Hippocampal formation (tissue), 2 donors: ENCODE data around the gene SLC17A8.

Experiments used
- DNase-seq, 2 donors: peaks; one replicate each; lab custom pipeline; 2025; lab: John Stamatoyannopoulos, UW

SLC17A8 gene

GRCh38 chr12:100371146-100371545 is 14.3 kb downstream of the SLC17A8 start:
- DNase-seq = no peak

DNA sequence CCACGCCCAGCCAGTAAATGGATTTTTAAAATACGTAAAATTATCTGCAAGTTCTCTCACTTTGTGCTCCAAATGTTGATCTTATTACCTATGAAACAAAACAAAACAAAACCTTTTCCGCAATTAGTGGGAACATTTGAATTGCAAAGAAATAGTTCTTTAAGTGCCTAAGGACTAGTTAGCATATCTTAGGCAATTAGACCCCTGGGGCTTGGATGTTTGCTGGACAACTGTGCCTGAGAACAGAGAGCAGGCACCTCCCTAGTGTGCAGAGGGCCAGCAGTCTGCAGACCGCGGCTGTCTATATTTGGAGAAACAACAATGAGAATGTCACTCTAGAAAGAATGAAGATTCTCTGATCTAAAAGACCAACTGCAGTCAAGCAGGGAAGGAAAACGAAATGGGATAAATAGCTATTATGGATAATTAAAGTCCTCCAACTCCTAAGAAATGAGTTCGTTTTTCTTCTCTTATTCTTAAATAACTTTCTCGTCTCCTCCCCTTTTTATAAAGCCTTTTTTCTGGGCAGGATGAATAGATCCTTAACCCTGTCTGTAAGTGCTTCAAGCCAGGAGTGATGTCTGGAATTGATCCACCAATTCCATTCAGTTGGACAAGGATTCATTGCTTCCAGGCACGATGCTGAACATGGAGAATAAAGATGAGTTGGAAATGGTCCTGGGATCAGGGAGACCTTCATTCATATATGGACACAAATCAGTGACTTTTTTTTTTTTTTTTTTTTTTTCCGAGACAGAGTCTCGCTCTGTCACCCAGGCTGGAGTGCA is 16.2 kb downstream of the SLC17A8 start:
- no peak for DNase-seq

GRCh38 chr12:100375038-100375735 is 18.3 kb downstream of the SLC17A8 start:
- DNase-seq = peak; percentile 70 to 82

- no peak for DNase-seq
These were observed 19.3 kb downstream of the SLC17A8 start for GRCh38 chr12:100376161-100376560.

- no peak for DNase-seq
These were observed 24.5 kb downstream of the SLC17A8 start for GRCh38 chr12:100381379-100381778.

DNA sequence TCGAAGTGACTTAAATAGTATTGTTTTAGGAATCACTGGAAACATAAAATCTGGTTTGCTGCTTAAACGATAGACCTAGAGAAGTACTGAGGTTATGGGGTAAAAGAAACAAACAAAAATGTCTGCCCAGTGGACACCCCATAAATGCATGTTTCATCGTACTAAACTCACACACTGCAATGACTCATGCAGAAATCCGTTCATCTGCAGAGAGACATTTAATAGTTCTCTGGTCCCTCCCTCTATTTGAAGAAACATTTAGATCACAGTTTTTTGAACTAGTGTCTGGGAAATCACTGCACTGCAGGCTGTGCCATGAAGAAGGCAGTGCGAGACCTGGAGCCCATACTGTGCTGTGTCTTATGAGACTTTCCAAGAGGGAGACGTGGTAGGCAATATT is 25.5 kb downstream of the SLC17A8 start:
- DNase-seq = no peak

GRCh38 chr12:100383586-100384558 is 27.0 kb downstream of the SLC17A8 start:
- DNase-seq = no peak

- DNase-seq = no peak
These were observed 27.7 kb downstream of the SLC17A8 start for GRCh38 chr12:100384559-100384935.

DNA sequence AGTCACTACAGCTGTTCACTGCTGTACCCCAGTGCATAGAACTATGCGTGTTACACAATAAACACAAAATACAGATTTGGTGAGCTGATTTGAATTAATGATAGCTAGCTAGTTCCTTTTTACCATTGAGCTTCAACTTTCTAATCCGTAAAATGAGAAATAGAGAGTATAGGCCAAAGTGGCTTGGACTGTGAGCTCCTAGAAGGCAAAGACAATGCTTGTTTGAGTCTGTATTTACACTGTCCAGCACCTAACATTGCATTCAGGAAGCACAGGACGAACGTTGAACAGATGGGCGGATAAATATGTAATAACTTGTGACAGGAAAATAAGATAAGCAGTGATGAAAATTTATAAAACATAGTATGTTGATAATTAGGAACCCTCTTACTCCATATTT is 31.5 kb downstream of the SLC17A8 start:
- no peak for DNase-seq

GRCh38 chr12:100391856-100392255 is 35.0 kb downstream of the SLC17A8 start:
- no peak for DNase-seq

GRCh38 chr12:100393200-100393599 is 36.3 kb downstream of the SLC17A8 start:
- no peak for DNase-seq

GRCh38 chr12:100395811-100396210 is 38.9 kb downstream of the SLC17A8 start:
- DNase-seq = no peak

GRCh38 chr12:100398307-100398706 is 41.4 kb downstream of the SLC17A8 start:
- no peak for DNase-seq

DNA sequence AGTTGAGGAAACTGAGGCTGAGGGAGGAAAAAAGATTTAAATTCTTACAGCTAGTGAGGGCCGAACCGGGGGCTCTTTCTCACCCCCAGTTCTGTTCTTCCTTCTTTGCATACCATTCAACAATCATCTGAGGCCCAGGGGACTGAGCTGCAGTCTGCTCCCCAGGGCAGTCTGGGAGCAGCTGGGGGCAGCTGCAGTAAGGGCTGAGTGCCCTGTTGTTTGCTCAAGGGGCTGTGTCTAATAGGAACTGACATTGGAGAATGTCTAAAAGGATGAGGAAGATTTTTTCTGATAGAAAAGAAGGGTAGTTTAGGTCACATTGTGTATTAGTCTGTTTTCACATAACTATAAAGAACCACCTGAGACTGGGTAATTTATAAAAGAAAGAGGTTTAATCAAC is 42.2 kb downstream of the SLC17A8 start:
- DNase-seq = no peak

GRCh38 chr12:100401660-100402059 is 44.8 kb downstream of the SLC17A8 start:
- DNase-seq = no peak

GRCh38 chr12:100402763-100403162 is 45.9 kb downstream of the SLC17A8 start:
- no peak for DNase-seq

- DNase-seq = no peak
These were observed 46.6 kb downstream of the SLC17A8 start for GRCh38 chr12:100403446-100403845.

DNA sequence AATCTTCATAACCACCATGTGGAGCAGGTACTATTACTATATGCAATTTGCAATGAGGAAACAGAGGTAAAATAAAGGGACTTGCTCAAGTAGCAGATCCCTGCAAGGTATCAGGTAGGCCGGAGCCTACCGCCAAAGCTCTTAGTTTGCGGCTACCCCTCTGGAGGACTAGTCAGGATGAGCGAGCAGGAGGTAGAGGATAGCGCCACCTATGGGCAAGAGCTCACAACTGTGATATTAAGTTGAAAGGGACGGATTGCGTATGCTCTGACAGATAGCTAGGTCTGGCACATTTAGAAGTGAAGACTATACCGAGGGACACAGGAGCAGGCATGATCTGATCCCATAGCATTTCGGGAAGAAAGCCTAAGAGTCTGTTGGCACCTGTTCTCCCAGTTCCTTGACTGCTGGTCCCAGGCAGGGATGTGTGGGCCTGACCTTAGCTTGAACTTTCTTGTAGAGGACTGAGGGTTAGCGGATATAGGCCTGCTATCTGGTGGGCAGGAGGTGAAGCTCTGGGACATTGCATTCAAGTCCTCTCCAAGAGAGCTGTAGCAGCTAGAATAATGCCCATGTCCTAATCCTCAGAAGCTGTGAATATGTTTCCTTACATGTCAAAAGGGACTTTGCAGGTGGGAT is 48.0 kb downstream of the SLC17A8 start:
- DNase-seq = no peak

DNA sequence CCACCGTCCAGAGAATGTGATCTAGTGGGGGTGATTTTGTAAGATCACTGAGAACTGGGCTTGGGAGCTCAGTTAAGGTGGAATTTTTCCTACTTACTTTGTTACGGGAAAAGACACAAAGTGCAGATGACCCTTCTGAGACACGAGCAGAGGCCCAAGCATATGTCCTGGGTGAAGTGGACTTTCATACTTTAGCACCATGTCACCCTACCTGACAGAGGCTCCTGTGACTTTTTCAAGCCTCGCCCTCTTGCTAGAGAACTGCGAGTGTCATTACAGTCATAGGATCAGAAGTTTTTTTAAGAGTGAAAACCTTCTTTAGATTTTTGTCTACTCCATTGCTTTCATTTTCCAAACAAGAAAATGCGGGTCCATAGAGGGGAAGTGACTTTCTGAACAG is 56.1 kb downstream of the SLC17A8 start:
- DNase-seq = no peak

- no peak for DNase-seq
These were observed 57.9 kb downstream of the SLC17A8 start for GRCh38 chr12:100414739-100415138.

- DNase-seq = no peak
These were observed 65.8 kb downstream of the SLC17A8 start for GRCh38 chr12:100422646-100423045.

DNA sequence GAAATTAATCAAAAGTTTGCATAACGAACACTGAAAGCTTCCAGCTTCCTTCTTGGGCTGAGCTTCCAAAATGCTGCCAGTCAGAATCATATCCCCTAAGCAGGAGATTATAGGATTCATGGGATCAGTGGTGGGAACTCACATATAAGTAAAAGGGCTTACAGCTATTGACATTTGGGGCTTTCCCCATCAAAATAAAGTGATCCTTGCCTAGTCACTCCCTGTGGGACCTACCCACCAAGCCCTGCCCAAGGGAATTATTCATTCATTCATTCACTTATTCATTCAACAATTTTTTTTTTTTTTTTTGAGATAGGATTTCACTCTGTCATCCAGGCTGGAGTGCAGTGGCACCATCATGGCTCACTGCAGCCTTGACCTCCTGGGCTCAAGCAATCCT is 69.3 kb downstream of the SLC17A8 start:
- DNase-seq = no peak
